T1000 (cell line): ENCODE results near the gene PAPPA.
A peak's percentile ranks its signal among the peaks of the same experiment; 100 is the strongest.

Source experiments
- DNase-seq: peaks from one replicate; lab custom pipeline; 2025; ENCODE audit warnings: mixed read lengths; lab: John Stamatoyannopoulos, UW

The PAPPA gene

GRCh38 chr9:116232424-116233159, 79.0 kb downstream of the PAPPA start:
- no peak for DNase-seq

DNA sequence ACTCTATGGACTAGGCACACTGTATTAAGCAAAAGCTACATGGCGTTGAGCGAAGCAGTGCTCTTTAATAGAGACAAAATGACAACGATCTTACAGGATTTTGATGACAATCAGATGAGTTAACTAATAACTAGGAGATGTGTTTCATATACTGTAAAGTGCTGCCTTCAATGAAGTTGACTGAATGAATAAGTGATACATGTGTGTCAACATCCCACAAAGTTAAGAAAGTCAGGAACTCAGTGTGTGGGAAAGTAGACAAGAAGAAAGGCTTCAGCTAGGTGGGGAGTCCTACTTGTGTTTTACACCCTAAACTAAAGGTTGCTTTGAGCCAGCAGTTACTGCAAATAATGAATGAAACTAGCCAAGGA, 79.6 kb downstream of the PAPPA start:
- DNase-seq: no peak

DNA sequence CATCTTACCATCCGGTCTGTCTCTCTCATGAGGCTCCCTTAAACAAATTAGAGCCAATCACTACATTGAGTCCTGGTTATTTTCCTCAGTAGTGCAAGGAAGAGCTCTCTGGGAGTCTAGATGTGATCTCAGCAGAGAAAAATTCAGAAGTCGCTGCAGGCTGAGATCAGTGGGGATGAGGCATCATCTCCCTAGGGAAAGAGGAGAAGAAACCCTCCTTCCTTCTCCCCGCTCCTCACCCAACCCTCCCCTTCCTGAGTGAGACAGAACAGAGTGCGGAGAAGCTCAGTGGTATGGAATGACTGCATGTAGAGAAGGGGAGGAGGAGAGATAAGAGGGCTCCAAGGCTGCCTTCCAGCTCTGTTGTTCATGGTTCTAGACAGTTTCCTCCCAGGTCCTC, 80.5 kb downstream of the PAPPA start:
- DNase-seq: peak; percentile 78

GRCh38 chr9:116236979-116237378, 83.4 kb downstream of the PAPPA start:
- DNase-seq: no peak

- DNase-seq: no peak
These were observed 83.9 kb downstream of the PAPPA start for GRCh38 chr9:116237456-116237855.

GRCh38 chr9:116238225-116238624, 84.6 kb downstream of the PAPPA start:
- no peak for DNase-seq

DNA sequence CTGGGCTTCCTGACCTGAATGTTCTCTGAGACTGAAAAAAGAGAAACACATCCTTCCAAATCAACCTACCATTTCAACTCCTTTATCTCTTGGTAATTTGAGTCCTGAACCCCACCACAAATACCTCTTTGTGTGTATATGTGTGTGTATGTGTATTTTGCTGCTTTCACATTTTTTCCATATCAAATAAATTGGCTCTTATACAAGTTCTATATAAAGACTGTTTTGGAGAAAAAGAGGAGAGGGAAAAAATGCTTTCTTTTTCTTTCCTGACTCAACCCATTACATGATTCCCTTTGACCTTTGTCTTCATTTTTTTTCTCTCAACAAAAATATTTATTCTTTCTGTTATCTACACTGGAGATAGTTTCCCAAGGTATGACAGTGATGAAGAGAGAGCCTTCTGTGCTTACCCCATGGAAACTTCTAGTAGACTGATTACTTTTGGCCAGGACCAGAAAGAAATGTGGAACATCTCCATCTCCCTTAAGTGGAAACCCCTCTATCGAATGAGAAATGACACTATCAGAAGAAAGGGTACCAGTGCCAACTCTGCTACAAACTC, 85.3 kb downstream of the PAPPA start:
- DNase-seq: no peak

DNA sequence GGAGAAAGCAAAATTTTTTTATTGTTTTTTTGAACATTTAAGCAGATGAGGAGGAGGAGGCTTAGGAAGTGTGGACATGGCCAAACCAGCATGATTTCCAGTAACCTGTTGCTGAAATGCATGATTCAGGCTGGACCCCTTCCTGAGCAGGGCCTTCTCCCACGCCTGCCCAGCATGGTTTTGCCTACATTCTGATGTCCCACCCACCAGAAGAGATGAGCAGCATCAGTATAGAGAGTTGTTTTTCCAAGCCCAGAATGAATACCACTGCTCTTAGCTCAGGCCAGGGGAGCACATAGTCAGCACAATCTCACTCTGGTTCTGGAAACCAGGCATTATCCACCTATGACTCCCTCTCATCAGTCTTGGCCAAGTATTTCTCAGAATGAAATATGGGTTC, 90.1 kb downstream of the PAPPA start:
- DNase-seq: no peak

- no peak for DNase-seq
These were observed 93.7 kb downstream of the PAPPA start for GRCh38 chr9:116247284-116247683.

- DNase-seq: no peak
These were observed 94.3 kb downstream of the PAPPA start for GRCh38 chr9:116247791-116248374.

- no peak for DNase-seq
These were observed 97.3 kb downstream of the PAPPA start for GRCh38 chr9:116250891-116251290.

DNA sequence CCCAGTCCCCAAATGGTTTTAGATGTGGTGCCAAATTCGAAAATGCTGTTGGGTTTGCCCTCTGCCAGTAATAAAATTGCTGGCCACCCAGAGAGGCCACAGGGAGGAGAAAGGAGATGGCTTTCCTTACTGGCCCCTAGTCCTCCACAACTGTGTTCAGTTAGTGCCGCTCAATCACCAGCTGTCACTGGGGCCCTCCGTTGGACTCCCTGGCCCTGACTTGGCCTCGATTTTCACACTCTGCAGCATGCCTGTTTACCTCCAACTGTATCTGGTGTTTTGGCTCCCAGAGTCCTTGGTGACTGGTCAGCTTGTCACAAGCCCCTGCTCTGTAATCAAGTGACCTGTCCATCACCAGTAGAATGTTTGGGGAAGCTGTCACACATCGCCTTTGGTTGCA, 97.8 kb downstream of the PAPPA start:
- no peak for DNase-seq

GRCh38 chr9:116260531-116260930, 106.9 kb downstream of the PAPPA start:
- no peak for DNase-seq

- no peak for DNase-seq
These were observed 108.9 kb downstream of the PAPPA start for GRCh38 chr9:116262448-116262847.

- no peak for DNase-seq
These were observed 110.8 kb downstream of the PAPPA start for GRCh38 chr9:116264361-116264760.

DNA sequence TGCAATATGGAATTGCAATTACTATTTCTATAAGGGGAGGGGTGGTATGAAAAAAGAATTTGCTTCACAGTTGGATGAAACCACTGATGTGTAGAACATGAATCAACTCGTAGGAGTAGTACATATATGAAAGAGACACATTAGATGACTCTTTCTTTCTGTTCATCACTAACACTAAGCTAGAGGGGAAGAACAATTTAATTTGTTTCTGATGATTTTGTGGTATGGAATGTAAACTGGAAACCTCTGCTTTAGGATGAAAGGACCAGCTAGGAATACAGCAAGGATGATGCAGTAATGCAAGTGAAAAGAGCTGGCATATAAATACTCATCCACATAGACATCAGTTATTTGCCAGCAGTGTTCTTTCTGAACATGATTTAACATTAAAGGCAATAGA, 113.4 kb downstream of the PAPPA start:
- DNase-seq: no peak

DNA sequence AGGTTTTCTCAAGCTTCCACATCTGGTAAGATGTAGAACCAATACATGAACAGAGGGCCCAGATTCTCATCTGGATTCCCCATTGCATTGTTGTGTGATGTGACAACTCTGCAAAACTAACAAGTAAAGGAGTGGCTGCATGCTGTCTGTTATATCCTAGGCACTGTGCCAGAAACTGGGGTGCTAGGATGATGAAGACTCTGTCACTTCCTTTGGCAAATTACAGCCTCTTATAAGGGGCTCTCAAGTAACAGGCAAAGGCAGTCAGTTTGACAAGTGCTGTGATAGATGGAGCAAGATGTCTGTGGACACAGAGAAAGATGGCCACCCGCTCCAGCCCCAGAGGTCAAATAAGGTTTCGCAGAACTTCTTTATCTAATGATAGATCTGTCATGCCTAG, 115.7 kb downstream of the PAPPA start:
- DNase-seq: no peak

- no peak for DNase-seq
These were observed 117.0 kb downstream of the PAPPA start for GRCh38 chr9:116270546-116270945.

DNA sequence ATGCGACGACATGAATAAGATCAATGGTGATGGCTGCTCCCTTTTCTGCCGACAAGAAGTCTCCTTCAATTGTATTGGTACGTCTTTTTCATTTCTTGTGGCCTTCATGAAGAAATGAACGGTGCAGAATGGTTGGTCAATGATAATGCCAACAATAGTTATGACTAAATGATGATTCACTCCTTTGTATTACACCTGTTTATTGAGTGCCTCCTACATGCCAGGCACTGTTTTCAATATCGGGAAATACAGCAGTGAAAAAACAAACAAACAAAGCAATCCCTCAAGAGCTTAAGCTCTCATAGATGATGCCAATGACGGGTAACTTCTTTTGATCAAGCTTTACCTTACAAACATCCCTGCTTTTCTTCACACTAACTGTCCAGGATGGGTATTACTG, 117.7 kb downstream of the PAPPA start:
- no peak for DNase-seq

GRCh38 chr9:116271991-116272390, 118.4 kb downstream of the PAPPA start:
- DNase-seq: no peak

DNA sequence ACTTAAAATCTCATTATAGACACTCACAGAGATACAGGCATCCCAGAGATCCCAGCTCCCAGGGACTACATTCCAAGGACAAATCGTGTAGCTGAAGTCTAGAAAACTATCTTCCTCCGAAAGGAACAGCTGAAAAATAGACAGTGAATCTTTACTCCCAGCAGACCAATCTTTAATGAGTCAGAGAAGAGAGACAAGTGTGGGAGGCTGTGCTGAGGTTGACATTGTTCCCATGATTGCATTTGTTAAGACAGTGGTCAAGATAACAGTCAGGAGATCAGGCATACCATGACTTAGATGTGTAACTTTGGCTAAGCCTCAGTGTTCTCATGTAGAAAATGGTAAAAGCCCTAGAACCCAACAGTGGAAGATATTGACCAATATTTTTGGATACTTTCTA, 120.7 kb downstream of the PAPPA start:
- DNase-seq: no peak

DNA sequence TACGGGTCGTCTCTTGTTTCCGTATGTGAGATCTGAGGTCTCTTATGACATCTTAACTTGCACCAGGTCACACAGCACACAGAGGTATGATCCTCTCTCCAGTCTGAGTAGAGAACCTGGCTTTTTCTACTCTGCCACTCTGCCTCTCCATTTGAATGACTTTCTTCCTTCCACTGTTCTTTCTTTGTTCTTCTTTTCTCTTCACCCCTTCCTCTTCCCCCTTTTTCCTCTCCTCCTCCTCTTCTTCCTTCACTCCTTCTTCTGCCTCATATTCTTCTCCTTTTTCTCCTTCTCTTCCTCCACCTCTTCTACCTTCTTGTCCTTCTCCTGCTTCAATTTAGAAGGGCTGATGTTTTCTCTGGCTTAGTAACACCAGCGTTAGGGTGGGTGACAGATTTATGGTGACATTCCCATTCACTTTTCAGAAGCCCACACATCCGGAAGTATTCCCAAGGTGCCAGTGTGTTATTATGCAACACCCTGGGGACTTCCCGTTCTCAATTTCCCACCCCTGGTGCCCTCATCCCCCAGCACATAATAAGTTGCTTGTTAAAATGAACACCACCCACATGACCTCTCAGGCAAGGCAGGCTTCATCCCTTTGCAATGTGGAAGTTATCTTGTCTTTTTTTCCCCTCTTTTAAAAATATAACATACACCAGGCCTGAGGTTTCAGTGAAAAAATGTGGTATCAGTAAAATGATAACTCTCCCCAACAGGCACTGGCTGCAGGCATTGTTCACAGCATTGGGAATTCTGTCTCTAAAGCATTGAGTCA, 122.0 kb downstream of the PAPPA start:
- DNase-seq: no peak

DNA sequence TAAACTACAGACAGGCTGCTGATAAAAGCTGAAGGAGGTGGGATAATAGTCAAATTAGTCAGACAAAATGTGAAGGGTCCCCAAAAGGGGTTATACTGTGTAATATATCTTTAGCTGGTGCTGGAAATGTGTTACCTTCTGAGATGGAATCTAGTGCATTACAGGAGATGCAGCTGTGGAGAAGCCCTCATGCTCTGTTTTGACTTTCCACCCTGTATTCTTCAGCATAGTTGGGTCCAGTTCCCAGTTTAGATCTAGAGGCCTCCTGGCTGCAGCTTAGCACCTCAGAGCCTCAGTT, 122.6 kb downstream of the PAPPA start:
- DNase-seq: no peak
